Stimulated activated CD8-positive, alpha-beta memory T cell treated with anti-CD3 and anti-CD28 coated beads, Interleukin-15, amount 100 ng/mL, for 1 hour (primary cell): ENCODE results near the gene ARHGAP42.

Source experiments
- DNase-seq: peaks from one replicate; pipeline ENCODE4 v3.0.0-alpha.2; 2020; ENCODE audit warnings: low read depth

ARHGAP42 gene

GRCh38 chr11:100759106-100759505 is 72.0 kb downstream of the ARHGAP42 start:
- no peak for DNase-seq

GRCh38 chr11:100759856-100760255 is 72.8 kb downstream of the ARHGAP42 start:
- DNase-seq: no peak

- no peak for DNase-seq
These were observed 73.7 kb downstream of the ARHGAP42 start for GRCh38 chr11:100760744-100761143.

GRCh38 chr11:100761841-100762240 is 74.8 kb downstream of the ARHGAP42 start:
- no peak for DNase-seq

GRCh38 chr11:100766764-100767163 is 79.7 kb downstream of the ARHGAP42 start:
- no peak for DNase-seq

- no peak for DNase-seq
These were observed 82.1 kb downstream of the ARHGAP42 start for GRCh38 chr11:100769165-100769564.

GRCh38 chr11:100769617-100770016 is 82.5 kb downstream of the ARHGAP42 start:
- no peak for DNase-seq

GRCh38 chr11:100774132-100774531 is 87.0 kb downstream of the ARHGAP42 start:
- no peak for DNase-seq

GRCh38 chr11:100774859-100775258 is 87.8 kb downstream of the ARHGAP42 start:
- DNase-seq: no peak

GRCh38 chr11:100776212-100776896 is 89.3 kb downstream of the ARHGAP42 start:
- no peak for DNase-seq

GRCh38 chr11:100777103-100777502 is 90.0 kb downstream of the ARHGAP42 start:
- no peak for DNase-seq

GRCh38 chr11:100777736-100778135 is 90.6 kb downstream of the ARHGAP42 start:
- no peak for DNase-seq

GRCh38 chr11:100778166-100778785 is 91.2 kb downstream of the ARHGAP42 start:
- DNase-seq: no peak

- DNase-seq: no peak
These were observed 93.4 kb downstream of the ARHGAP42 start for GRCh38 chr11:100780470-100780869.

- no peak for DNase-seq
These were observed 98.3 kb downstream of the ARHGAP42 start for GRCh38 chr11:100785148-100785983.

- DNase-seq: no peak
These were observed 101.6 kb downstream of the ARHGAP42 start for GRCh38 chr11:100788561-100789295.

- no peak for DNase-seq
These were observed 102.4 kb downstream of the ARHGAP42 start for GRCh38 chr11:100789500-100789899.

GRCh38 chr11:100790073-100790472 is 103.0 kb downstream of the ARHGAP42 start:
- no peak for DNase-seq

- no peak for DNase-seq
These were observed 104.0 kb downstream of the ARHGAP42 start for GRCh38 chr11:100791103-100791502.

GRCh38 chr11:100791860-100792259 is 104.8 kb downstream of the ARHGAP42 start:
- DNase-seq: no peak

- DNase-seq: no peak
These were observed 106.4 kb downstream of the ARHGAP42 start for GRCh38 chr11:100793525-100793924.

- DNase-seq: no peak
These were observed 107.4 kb downstream of the ARHGAP42 start for GRCh38 chr11:100794446-100794845.
